Activated T-cell treated with anti-CD3 and anti-CD28 coated beads, Interleukin-2, amount 50 U/mL, for 1 hour (primary cell): Measurements from ENCODE around the gene DCLK2.

Source experiments
- DNase-seq: peaks from one replicate; pipeline ENCODE4 v3.0.0-alpha.2; 2020

Gene DCLK2

GRCh38 chr4:150283689-150284088 lies 205.4 kb downstream of the DCLK2 start:
- DNase-seq: no peak

GRCh38 chr4:150286656-150287055 lies 208.4 kb downstream of the DCLK2 start:
- DNase-seq: no peak

- DNase-seq: no peak
These were observed 211.0 kb downstream of the DCLK2 start for GRCh38 chr4:150289198-150289597.

GRCh38 chr4:150289881-150290280 lies 211.6 kb downstream of the DCLK2 start:
- no peak for DNase-seq

- no peak for DNase-seq
These were observed 219.7 kb downstream of the DCLK2 start for GRCh38 chr4:150297861-150298474.

GRCh38 chr4:150299816-150300215 lies 221.6 kb downstream of the DCLK2 start:
- DNase-seq: no peak

- no peak for DNase-seq
These were observed 224.3 kb downstream of the DCLK2 start for GRCh38 chr4:150302553-150302952.

- no peak for DNase-seq
These were observed 227.8 kb downstream of the DCLK2 start for GRCh38 chr4:150305995-150306394.

- DNase-seq: no peak
These were observed 228.5 kb downstream of the DCLK2 start for GRCh38 chr4:150306719-150307118.
